ENCODE data around the gene SLC9A3.

GRCh38 chr5:537098-537497 is 12.8 kb upstream of the SLC9A3 start:
- TF ChIP-seq CTCF (IDR thresholded peaks at IDR 0.05; ENCODE audit: low read length) (no peak), EZH2 (IDR thresholded peaks at IDR 0.05; ENCODE audit: borderline replicate concordance, low read length) (no peak)
